Pons (tissue), 1 donor: ENCODE measurements around the gene ARPC2.
"Not testable (repeated sequence)": the region's sequence is repeated elsewhere in the genome, so short reads cannot be mapped to it uniquely, and the experiment has no call there.

Source experiments
- DNase-seq: peaks from one replicate; pipeline ENCODE4 v3.0.0-alpha.2; 2016; ENCODE audit warnings: low spot score

Gene ARPC2

DNA sequence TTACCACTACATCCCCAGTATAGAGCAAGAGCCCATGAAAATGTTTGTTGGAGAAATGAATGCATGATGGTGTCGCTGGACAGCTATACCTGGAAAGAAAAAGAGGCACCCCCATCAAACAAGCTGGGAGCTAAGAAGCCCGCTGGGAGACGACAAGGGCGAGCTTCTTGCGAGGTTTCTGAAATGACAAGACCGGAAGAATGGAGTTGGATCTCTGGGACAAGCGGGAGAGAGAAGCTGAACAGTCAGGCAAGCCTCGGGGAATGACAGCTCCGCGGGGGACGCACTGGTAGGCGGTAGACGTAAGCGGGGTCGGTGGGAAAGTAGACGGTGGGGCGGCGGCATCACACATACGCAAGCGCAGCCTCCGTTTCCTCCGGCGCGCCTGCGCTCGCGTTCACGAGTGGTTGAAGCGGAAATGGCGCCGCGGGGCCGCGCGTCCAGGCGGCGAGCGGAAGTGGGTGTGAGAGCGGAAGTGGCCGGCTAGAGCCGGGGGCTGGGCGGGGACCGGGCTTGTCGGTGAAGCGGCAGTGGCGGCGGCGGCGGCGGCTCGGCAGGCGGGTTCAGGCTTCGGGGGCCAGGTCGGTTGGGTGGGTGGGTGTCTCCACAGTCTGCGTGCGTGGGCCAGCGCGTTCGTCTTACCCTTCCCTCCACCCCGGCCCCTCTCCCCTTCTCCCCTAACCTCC lies at the start of gene ARPC2:
Gene ARPC2, plus strand, starts transcription at position 516 of the 686 bp plus-strand sequence. CDS start 282 bp downstream, outside the sequence.
- DNase-seq, result peak; percentile 91

DNA sequence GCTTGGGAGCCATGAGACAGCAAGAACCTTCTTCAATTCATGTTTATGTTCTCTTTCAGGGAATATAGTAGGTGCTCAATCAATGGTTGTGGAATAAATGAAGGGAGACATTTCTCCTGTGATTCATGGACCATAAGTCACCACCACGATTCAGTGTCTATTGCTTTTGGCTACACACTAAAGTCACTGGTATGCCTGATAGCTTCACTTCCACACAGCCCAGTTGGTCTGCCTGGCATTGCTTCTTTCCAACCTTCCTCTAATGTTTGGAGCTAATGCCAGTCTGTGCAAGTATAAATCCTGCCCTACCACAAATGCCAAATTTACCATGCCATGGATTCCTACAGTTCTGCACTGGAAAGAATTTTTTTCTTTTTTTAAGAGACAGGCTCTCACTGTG lies 49.0 kb upstream of the ARPC2 start:
- no peak for DNase-seq

DNA sequence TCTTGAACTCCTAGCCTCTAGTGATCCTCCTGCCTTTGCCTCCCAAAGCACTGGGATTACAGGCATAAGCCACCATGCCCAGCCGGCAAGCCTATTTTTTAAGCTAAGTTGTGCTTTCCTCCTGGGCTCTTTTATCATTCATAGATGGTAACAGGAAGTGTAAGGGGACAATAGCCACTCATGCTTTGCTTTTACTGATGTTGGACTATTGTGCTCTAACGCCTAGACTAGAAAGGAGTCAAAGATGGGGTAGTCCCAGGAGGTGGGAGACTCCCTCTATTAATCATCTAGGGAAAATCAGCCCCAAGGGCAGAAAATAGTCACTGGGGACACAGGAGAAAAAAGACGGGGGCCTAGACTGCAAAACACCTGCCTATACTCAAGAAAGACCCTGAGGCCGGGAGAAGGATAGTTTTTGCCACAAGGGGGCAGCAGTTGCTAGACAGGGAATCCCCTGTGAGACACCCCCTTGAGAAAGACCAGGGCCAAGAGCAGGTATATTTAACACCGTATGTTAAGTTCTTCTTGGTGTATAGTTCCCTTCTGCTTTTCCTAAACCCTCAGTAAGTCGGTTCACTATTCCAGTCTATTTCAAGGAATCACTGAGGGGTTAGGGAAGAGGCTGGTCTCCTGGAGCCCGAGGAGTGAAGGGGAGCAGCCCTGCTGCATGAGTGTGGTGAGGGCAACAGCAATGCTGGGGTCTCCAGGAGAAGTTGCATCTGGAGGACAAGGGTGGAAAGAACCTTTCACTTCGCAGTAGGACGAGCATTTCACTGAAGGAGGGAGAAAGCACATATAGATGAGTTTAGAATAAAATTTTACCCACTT lies 48.1 kb upstream of the ARPC2 start:
- peak; percentile 17 for DNase-seq

DNA sequence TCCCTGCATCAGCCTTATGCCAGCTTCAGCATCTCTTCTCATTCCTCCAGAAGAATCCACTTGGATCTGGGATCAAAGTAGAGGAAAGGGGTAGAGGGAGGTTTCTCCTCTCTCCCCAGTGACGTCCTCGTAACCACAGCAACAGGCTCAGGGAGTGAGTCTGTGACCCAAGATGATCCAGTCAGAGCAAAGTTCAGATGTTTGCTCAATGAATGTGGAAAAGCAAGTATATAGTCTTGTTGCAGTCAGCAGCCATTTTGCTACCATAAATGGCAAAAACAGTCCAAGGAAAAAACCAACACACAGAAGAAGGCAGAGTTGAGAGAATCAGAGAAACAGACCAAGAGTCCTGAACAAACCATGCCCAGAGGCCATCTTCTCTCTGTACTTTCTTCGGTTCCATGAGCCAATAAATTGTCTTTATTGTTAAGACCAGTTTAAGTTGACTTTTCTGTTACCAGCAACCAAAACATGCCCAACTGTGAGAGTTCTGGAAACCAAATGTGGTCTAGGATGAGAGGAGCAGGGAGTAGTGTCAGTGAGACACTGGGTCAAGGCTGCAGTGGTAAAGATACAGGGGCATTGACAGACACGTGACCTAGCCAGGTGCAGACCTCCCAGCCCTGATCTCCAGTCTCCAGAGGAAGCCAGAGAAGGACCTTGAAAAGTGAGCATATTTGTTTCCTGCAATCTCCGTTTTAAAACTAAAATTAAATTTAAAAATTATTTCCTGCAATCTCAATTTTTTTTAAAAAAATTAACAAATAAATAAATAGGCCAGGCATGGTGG lies 47.0 kb upstream of the ARPC2 start:
- no peak for DNase-seq

DNA sequence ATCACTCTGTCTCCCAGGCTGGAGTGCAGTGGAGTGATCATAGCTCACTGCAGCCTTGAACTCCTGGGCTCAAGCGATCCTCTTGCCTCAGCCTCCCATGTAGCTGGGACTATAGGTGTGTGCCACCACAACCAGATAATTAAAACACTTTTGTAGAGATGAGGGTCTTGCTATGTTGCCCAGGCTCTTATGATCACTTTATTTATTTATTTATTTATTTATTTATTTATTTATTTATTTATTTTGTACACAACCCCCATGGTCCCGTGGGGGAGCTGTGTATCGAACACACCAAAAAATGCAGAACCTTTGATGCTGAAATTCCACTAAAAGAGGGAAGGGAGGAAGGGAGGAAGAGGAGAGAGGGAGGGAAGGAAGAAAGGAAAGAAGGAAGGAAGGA lies 45.2 kb upstream of the ARPC2 start:
- not testable (repeated sequence) for DNase-seq

DNA sequence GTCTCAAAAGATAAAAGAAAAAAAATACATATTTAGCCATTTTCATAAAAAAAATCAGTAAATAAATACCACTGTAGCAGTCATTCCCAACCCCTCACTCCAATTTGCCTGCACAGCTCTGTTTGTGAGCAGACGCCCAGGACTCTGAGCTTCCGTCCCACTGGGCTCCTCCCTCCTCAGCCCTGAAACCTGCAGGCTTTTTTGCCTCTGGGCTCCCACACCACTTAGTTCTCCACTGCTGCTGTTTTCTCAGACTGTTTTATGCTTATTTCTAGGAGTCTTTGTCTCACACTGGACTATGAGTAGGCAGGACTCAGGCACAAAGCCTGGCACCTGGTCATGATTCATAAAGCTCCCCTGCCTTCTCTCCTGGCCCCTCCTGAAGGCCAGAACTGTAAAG lies 44.1 kb upstream of the ARPC2 start:
- DNase-seq, result no peak

DNA sequence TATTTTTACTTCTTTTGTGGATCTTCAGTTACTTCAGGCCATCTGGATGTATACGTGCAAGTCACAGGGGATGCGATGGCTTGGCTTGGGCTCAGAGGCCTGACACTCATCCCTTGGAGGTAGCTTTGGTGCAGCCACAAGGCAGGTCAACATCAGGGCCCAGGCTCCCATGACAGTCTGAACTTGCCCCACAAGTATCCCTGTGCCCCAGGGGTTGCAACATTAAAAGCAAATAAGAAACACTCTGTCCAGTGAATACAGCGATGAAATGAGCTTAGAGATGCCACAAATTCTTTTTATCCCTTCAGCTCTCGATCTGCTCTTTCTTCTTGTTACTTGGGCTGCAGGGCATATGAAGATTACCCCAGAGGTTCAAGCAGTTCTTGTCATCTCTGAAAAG lies 37.2 kb upstream of the ARPC2 start:
- no peak for DNase-seq

DNA sequence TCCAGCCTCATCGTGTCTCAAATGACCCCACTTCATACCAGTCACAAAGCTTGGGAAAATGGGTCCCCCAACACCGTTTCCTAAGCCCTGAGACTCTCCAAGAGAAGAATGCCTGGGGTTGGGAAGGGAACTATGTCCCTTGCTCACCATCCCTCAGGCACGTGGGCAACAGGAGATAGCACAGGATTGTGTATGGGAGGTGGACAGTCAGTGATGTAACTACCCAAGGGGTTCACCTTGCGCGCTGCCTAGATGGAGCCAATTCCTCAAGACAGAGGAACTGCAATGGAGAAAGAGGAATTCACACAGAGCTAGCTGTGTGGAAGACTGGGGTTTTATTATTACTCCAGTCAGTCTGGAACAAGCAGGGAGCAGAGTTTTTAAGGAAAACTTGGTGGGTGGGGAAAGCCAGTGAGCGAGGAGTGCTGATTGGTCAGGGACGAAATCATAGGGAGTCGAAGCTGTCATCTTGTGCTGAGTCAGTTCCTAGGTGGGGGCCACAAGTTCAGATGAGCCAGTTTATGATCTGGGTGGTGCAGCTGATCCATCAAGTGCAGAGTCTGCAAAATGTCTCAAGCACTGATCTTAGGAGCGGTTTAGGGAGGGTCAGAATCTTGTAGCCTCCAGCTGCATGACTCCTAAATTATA lies 36.4 kb upstream of the ARPC2 start:
- DNase-seq, result no peak

DNA sequence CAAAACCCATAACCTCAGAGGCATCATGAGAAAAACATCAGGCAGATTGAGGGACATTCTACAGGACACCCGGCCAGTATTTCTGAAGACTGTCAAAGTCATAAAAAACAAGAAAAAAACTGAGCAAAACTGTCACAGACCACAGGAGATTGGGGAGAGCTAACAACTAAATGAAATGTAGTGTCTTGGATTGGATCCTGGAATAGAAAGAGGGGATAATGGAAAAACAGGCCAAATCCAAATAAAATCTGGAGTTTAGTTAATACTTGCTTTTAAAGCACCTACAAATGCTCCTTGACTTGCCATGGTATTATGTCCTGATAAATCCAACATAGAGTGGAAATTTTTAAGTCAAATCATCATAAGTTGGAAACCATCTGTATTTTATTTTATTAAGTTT lies 32.7 kb upstream of the ARPC2 start:
- no peak for DNase-seq

DNA sequence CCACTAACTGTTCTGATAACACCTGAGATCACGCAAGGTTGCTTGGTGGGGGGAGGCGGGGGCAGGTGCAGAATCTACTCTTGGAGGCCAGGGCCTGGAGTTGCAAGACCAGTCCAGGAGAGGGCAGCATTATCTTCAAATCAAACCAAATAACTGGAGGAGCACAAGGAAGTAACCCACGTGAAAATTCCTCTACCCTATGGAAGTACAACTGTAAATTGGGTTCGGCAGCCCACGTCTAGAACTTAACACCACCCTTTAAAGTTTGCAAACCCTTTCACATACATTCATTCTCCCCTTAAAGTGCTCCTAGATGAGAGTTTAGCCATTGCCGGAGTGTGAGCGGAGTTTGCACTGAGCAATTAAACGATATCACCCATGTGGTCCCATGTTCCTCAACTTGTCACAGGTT lies 30.6 kb upstream of the ARPC2 start:
- DNase-seq, result peak; percentile 67

DNA sequence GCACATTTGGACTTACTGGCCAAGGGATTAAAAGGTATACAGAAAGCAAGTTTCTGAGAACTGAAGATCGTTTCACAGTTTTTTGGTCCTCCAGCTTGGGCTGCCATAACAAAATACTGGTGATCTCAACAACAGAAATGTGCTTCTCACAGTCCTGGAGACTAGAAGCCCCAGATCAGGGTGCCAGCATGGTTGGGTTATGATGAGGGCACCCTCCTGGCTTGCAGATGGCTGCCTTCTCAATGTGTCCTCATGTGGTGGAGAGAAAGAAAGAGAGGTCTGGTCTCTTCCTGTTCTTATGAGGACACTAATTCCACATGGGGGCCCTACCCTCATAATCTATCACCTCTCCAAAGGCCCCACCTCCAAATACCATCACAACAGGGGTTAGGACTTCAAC lies 30.1 kb upstream of the ARPC2 start:
- DNase-seq, result no peak

DNA sequence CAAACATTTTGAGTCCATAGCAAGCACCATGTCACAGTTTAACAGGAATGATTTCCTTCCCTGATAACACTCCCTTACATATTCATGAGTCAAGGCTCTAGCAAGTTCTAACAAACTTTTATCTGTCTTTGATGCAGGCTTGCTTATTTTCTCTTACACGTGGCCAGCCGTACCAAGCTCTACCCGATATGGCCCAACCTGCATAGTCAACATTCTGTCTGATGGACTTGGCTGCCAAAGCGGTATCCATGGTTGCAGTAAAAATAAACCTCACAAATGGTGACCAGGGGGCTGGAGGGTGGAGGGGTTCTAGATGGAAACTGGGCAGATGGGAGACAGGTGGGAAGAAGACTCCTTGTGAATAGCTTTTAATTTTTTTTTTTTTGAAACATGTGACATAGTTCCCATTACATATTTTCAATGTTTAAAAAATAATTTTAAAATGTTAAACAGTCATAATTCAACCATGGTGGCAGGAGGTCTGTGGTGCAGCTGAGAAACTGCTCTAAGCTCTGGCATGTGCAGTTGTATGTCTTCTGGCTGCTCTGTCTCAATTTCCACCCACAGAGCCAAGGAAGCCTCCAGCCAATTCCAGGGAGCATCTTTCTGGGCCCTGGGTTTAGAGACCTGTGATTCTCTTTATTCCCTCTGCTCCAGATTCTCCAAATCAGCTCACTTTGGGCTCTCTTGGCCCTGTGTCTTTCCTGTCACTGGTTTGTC lies 29.5 kb upstream of the ARPC2 start:
- DNase-seq, result no peak

DNA sequence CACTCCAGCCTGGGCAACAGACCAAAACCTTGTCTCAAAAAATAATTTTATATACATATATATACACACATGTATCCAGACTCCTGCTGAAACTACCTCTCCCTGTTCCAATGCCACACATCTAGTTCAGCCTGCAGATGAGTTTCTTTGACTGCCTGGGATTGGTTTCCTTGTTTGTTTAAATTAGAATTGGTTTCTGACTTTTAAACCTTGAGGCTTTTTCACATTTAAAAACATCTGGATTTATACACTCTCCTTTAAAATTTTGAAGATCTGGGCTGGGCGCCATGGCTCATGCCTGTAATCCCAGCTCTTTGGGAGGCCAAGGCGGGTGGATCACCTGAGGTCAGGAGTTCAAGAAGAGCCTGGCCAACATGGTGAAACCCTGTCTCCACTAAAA lies 28.5 kb upstream of the ARPC2 start:
- no peak for DNase-seq

DNA sequence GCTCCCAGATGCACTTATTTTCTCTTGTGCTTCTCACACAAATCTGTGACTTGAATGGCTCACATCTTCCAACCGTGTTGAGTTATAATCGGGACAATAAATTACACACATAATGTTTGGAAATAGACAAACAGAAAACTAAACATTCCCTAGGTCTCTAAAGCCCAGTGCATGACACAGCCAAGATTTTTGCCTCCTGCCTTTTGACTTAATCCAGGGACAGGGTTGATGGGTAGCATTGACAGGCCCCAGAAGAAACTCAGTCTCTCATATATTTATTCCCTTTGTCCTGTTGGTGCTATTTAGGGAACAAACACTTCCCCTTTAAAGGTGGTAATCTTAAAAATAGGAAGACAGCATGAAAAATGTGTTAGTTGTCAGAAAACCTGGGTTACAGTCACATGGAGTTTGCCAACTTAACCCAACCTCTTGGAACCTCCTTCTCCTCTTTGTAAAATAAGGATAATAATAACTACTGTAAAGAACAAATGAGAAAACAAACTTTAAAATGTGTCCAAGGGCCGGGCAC lies 24.0 kb upstream of the ARPC2 start:
- no peak for DNase-seq

DNA sequence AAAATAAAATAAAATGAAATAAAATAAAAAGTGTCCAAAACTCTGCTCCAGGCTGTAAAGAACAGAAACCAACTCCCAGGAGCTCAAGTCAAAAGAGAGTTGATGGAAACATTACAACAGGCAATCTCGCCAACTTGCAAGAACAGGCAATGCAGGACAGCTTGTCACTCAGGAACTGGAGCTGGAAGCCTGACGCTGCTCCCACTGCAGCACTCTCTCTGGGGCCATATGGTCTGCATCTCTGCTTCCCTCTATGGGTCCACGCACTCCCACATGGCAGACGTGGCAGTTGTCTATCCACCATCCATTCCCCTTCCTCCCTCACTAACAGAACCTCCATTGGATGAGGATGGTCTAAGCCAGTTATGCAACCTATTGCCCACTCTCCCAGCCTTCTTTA lies 23.3 kb upstream of the ARPC2 start:
- DNase-seq, result no peak

DNA sequence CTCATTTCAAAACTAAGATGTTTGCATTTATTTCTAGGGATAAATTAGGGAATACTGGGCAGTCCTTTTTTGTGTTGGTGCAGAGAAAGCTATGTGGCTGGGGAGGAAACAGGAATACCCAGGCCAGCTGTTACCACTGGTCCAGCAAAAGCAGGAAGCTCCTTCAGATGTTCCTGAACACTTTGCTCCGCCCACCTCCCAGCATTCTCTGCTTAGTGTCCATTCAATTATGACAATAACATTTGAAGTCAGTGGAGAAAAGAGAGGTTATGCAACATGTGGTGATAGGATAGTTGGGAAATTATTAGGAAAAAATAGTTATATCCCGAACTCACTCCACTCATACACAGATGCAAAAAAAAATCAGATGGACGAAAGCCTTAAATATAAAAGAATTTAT lies 22.1 kb upstream of the ARPC2 start:
- DNase-seq, result no peak

DNA sequence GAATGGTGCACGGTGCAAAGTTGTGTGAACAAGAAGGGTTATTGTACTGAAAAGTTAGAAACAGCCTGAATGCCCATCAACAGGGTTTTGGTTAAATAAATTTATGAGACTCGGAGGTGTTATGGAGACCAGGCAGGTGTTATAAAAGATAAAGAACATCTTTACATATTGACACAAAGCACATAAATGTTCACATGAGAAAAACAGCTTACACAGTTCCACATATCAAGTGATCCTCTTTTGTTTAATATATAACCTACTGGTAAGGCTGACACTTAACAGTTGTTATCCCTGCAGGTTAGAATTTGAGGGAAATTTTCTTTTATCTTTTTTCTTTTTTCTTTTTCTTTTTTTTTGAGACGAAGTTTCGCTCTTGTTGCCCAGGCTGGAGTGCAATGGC lies 20.0 kb upstream of the ARPC2 start:
- DNase-seq, result no peak

DNA sequence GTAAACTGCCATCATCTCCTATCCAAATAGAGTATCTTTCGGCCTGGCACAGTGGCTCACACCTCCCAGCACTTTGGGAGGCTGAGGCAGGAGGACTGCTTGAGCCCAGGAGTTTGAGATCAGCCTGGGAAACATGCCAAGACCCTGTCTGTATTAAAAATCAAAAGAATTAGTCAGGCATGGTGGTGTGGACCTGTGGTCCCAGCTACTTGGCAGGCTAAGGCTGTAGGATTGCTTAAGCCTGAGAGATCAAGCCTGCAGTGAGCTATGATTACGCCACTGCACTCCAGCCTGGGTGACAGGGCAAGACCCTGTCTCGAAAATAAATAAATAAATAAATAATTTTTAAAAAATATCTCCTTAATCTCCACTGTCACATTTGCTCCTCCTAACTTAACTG lies 14.7 kb upstream of the ARPC2 start:
- no peak for DNase-seq

DNA sequence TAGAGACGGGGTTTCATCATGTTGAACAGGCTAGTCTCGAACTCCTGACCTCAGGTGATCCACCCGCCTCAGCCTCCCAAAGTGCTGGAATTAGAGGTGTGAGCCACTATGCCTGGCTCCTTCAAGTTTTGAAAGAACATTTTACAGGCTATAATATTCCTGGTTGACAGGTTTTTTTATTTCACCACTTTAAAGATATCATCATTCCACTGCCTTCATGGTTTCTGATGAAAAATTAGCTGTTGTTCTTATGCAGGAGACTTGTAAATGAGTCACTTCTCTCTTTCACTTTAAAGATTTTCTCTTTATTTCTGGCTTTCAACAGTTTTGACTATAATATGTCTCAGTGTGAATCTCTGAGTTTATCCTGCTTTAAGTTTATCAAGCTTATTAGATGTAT lies 7.9 kb upstream of the ARPC2 start:
- no peak for DNase-seq

DNA sequence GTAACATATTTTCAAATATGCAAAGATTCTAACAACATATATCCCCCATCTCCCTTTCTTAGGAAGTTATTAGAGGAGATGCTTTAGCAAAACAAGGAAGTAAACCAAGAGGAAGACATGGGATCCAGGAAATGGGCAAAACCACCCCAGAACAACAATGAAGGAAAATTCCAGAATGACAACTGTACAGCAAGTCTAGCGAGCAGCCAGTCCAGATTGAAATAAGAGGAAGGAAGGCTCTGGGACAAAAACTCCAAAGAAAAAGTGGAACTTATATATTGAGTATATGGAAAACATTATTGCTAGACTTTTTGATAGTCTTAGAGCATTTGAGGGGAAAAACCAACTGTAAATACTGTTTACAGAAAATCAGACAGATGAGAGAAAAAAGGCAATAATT lies 2.9 kb upstream of the ARPC2 start:
- no peak for DNase-seq

DNA sequence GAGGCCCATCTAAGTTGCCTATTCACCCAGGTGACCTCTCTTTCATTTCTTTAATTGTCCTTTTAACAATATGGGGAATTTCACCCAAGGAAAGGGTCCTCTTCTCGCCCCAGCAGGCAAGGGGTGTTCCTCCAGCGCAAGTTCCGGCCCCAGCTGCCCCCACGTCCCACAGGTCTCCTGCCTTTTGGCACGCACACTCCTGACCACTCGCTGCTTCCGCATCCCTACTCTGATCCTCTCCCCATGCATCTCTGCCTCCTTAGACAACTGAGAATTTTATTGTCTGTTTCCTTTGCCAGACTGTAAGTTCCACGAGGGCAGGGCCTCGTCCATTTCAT lies 684 bp upstream of the ARPC2 start:
- no peak for DNase-seq
